HS-27A (cell line): ENCODE measurements around the gene BCHE.
"Not testable (repeated sequence)": the region's sequence is repeated elsewhere in the genome, so short reads cannot be mapped to it uniquely, and the experiment has no call there.

Source experiments
- DNase-seq: peaks from one replicate; pipeline ENCODE4 v3.0.0-alpha.2; 2012; ENCODE audit warnings: low read depth, missing footprints

The BCHE gene

DNA sequence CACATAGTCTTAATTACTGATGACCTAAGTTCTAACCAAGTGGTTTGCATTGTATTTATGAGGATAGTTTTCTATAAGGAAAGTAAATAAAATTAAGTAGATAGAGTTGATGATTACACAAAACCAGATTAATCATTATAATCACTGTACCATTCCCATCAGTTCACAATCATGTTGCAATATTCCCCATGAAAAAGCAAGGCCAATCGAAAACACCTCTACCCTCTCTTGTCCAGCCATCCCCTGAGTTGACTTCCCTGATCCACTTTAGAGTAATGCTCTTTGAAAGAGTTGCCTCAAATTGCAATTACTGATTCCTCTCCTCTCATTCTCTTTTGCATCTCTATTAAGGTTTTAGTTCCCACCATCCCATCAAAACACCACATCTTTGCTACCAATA, 21.0 kb downstream of the BCHE start:
- DNase-seq: no peak

- DNase-seq: no peak
These were observed 21.5 kb downstream of the BCHE start for GRCh38 chr3:165815682-165816081.

GRCh38 chr3:165814380-165814779, 22.8 kb downstream of the BCHE start:
- no peak for DNase-seq

- not testable (repeated sequence) for DNase-seq
These were observed 29.3 kb downstream of the BCHE start for GRCh38 chr3:165807937-165808336.

- DNase-seq: no peak
These were observed 31.2 kb downstream of the BCHE start for GRCh38 chr3:165805946-165806561.

DNA sequence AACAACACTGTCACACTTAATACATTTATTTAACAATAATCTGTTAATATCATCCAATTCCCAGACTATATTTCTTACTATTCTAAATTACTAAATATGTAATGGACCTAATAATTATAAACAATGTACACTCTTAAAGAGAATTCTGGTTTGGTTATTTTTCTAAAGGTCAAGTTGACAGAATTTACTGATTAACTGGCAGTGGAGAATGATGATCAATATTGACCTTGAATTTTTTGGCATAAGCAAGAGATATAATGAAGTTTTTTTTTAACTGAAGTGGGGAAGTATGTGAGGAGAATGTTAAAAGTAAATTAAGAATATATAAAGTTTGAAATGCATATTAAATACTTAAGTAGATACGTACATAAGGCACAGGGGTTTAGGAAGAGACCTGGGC, 33.8 kb downstream of the BCHE start:
- DNase-seq: no peak

GRCh38 chr3:165800970-165801369, 36.3 kb downstream of the BCHE start:
- no peak for DNase-seq

GRCh38 chr3:165799026-165799425, 38.2 kb downstream of the BCHE start:
- DNase-seq: no peak

DNA sequence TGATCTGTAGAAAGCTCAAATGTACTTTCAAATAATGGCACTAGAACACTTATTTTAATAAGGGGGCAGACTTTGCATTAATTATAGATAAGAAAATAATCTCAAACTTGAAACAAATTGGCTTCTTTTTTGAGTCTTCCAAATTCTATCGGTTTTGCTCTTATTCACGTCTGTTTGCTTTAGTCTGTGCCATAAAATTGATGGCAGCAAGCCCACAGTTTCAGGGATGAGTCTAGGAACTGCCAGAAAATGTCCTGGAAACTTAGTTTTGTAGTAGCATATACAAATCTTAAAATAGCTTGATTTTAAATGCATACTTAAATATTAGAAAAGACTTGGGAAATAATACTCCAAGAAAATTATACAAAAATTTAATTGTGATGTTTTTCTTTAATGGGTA, 39.7 kb downstream of the BCHE start:
- no peak for DNase-seq

GRCh38 chr3:165796701-165797100, 40.5 kb downstream of the BCHE start:
- no peak for DNase-seq

- DNase-seq: no peak
These were observed 48.7 kb downstream of the BCHE start for GRCh38 chr3:165788531-165788930.

DNA sequence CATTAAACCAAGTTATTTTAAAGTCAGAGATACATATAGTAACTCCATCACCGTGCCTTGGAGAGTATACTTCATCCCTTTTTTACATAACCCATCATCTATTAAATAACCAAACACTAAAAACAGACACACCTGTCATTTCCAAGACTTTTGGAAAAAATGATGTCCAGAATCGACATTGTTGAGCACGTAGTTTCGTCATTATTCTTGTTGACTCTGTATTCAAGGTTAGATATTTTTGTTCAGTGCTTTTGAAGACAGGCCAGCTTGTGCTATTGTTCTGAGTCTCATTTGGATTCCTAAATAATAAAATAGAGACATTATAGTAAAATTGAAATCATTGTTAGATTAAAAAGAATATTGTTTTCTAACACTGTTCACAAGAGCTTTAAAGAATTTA, 51.2 kb downstream of the BCHE start:
- no peak for DNase-seq

- DNase-seq: no peak
These were observed 52.9 kb downstream of the BCHE start for GRCh38 chr3:165784337-165784736.

GRCh38 chr3:165783383-165783782, 53.8 kb downstream of the BCHE start:
- no peak for DNase-seq

DNA sequence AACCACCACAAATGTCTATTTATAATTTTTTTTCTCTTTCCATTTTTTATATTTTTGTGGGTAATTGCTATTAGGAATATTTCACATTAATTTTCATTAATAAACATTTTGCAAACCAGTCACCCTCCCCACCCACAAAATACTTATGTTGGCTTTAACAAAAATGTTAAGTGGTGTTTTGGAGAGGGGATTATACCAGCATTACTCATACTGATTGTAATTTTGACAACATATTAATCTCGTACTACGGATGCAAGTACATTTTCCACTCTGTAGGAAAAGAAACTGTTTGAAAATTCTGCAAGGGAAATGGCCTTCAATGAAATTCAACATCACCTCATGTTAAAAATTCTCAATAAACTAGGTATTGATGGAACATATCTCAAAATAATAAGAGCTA, 58.3 kb downstream of the BCHE start:
- no peak for DNase-seq

DNA sequence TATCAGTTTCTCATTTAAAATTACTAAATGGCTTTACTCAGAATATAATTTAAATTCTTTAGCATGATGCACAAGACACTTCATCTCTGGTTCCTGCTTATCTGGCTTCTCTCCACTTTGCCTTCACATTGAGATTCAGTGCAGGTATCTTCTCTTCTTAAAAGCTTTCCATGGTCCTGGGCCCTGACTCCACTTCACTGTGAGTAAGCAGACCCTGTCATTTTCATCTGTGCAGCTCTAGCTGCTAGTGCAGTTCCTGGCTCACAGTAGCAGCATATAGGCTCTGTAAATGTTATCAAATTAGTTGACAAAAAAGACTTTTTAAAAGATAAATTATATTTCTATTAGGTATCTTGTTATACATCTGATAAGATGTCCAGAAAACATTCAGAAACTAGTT, 58.8 kb downstream of the BCHE start:
- no peak for DNase-seq

GRCh38 chr3:165775824-165776223, 61.4 kb downstream of the BCHE start:
- no peak for DNase-seq

- DNase-seq: no peak
These were observed 66.4 kb downstream of the BCHE start for GRCh38 chr3:165770781-165771180.

DNA sequence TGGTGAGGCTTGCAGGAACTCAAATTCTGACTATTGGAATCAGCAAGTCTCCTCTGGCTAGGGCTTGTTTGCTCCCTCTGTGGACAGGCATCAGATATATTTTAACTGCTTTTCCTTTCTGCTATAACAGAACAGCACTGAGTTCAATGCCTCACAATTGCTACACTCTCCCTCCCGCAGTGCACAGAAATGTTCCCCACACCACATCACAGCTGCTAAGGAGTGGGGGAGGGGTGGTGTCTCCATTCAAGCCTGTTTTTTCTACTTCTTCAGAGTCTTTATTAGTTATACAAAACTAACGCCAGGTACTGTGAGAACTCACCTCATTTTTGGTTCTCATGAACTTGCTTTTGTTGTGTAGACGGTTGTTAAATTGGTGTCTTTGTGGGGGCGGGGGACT, 68.5 kb downstream of the BCHE start:
- no peak for DNase-seq

DNA sequence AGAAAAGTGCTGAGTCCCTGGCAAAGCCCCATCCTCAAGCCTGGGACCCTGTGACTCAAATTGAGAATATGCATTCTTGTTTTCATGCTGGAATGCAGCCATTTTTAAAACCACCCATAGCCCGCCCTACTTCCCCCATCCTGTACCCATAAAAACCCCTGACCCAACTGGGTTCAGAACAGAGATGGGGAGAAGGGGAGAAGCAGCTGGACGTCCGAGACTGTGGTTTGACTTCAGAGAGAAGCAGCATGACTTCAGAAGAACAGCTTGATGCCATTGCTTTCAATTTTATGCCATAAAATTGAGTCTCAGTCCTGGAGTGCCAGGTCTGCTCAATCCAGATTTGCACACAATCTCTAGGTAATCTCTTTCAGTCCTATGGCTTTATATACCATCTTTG, 78.2 kb downstream of the BCHE start:
- no peak for DNase-seq

- no peak for DNase-seq
These were observed 81.7 kb downstream of the BCHE start for GRCh38 chr3:165755571-165755970.

DNA sequence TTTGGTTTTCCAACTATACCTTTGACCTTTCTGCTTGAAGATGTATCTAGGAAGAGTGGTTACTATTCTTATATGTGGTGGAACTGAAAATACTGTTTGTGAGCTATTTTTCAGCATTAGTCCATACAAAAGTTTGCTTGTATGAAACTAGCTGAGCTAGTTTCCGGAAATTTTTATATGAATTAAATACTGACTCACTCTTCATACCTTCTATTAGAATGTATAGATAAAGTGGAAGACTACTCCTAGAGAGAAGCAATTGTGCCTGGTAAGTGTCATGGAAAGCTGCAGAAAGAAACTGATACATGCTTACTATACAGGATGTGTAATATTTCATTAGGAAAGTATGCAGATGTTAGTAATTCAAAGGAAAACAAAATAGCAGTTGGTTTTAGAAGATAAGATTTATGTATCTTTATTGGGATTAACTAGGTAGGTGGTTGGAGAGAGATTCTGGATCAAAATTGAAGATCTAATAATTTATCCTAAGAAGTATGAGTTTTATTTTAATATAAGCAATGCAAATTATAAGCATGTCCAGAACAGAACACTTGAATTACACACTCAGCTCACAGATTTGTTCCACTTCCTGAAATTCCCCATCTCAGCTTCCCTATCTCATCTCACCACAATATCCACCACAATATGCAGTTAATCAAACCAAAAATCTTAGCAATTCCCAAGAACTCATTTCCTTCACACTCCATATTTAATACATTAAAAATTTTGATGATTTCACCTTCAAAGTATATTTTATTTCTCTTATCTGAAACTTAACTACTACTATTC, 82.8 kb downstream of the BCHE start:
- no peak for DNase-seq

DNA sequence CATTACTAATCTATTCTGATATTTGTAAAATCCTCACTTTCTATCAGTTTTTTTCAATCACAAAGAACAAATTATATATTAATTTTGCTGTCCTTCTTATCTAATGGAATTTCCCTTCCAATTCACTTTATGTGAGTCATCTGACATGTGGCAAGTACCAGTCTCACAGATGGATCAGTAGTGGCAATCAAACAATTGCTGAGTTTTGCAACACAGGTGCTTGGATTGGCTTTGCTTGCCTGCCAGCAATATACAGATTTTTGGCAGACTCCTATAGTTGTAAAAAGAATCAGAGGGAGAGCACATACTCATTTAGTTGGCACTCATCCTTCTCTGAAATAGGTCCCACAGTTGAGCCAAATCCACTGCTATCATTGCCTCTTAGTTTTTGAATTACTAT, 83.7 kb downstream of the BCHE start:
- DNase-seq: no peak

GRCh38 chr3:165751637-165752036, 85.6 kb downstream of the BCHE start:
- no peak for DNase-seq
